Glomerular endothelial cell (primary cell): ENCODE data around the gene MALL. TPM values are rescaled to one million over a fixed set of nuclear protein-coding genes. Genes with fewer than 3 reads are reported as not detected.
"Not testable (repeated sequence)": the region's sequence is repeated elsewhere in the genome, so short reads cannot be mapped to it uniquely, and the experiment has no call there.

Experiments used
- DNase-seq: peaks from one replicate; pipeline ENCODE4 v3.0.0-alpha.2; 2011; ENCODE audit warnings: low read depth, low spot score; ENCODE audit errors: extremely low read depth
- total RNA-seq: library from RNA; depleted of rRNA; stranded (reverse); fragments of >200 nt; gene quantifications from 2 replicates; pipeline ENCODE4 v1.2.3, GENCODE V29; 2015

The MALL gene
- total RNA-seq, 1 donor from 2014 or later, result 94.9 TPM

DNA sequence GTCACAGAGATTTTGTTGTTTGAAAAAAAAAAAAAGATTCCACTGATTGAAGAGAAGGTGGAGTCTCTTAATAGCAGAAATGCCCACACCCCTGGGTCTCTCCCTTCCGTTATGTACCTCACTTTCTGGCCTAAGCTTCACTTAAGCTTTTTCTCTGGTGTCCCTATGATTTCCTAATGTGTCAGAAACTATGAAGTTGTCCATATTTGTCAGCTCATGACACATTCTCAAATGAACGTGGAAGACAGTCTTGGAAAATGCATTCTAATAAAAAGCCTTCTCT is 5.4 kb upstream of the MALL start:
- no peak for DNase-seq

DNA sequence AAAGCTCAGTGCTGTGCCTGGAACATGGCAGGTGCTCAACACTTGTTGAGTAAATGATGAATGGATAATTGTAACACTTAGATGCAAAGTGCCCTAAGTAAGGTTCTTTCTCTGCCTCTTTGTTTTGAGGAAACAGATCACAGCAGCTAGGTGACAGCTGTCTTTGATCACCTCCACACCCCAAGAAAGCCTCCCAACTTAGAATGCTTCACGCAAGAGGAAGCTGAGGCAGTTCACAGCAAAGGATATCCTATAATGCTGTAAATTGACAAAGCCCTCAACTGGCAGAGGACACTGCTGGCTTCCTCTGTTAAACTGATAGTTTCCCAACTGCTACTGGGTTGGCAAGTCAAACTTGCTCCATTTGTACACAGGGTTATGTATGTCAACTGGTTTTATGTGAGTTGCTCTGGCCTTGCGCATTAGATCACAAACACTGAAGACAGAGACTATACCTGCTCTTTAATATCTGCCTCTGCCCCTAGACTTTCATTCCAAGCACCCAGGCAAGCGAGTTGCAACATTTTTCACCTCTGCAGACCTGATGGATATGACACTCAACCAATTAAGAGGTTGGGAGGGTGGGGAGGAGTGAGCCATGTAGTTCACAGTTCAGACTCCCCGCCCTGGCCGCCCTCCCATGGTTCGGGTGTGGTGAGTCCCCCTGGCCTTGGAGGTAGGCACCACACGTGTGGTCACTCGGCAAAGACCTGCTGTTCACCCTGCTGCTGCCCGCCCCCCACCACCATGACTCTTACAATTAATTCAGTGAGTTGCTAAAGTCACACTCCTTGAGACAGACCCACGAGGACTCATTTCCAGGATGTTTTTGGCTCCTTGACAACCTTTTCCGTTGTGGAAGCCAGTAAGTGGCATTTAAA is 4.8 kb upstream of the MALL start:
- no peak for DNase-seq

- no peak for DNase-seq
Observed at GRCh38 chr2:110116033-110116710, 550 bp upstream of the MALL start.

DNA sequence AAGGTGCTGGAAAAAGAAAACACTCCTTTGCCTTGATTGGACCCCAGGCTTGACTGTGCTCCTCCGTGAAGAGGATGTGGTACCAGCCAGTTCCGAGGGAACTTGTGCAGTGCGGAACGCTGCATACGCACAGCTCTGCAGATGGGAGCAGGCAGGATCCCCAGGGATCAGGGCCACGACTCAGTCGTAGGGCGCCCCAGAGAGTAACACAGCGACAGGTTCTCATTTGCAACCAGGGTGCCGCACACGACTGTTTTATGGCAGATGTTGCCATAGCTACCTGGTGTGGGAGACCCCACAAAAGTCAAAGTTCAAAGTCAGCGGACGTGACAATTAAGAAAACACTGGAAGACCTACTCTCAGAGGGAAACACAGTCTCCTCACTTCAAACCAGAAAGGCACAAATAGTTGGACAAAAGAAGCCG is 779 bp downstream of the MALL start:
- DNase-seq, result no peak

- no peak for DNase-seq
Observed at GRCh38 chr2:110113961-110114591, 1.5 kb downstream of the MALL start.

DNA sequence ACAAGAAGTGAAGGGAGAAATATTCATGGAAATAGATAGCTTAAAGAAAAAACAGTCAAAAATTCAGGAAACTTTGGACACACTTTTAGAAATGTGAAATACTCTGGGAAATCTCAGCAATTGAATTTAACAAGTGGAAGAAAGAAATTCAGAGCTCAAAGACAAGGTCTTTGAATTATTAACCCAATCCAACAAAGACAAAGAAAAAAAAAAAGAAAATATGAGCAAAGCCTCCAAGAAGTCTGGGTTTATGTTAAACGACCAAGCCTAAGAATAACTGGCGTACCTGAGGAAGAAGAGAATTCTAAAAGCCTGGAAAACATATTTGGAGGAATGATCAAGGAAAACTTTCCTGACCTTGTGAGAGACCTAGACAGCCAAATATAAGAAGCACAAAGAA is 7.3 kb downstream of the MALL start:
- not testable (repeated sequence) for DNase-seq

- no peak for DNase-seq
Observed at GRCh38 chr2:110107092-110108079, 8.2 kb downstream of the MALL start.

- DNase-seq, result no peak
Observed at GRCh38 chr2:110106642-110107041, 9.0 kb downstream of the MALL start.

DNA sequence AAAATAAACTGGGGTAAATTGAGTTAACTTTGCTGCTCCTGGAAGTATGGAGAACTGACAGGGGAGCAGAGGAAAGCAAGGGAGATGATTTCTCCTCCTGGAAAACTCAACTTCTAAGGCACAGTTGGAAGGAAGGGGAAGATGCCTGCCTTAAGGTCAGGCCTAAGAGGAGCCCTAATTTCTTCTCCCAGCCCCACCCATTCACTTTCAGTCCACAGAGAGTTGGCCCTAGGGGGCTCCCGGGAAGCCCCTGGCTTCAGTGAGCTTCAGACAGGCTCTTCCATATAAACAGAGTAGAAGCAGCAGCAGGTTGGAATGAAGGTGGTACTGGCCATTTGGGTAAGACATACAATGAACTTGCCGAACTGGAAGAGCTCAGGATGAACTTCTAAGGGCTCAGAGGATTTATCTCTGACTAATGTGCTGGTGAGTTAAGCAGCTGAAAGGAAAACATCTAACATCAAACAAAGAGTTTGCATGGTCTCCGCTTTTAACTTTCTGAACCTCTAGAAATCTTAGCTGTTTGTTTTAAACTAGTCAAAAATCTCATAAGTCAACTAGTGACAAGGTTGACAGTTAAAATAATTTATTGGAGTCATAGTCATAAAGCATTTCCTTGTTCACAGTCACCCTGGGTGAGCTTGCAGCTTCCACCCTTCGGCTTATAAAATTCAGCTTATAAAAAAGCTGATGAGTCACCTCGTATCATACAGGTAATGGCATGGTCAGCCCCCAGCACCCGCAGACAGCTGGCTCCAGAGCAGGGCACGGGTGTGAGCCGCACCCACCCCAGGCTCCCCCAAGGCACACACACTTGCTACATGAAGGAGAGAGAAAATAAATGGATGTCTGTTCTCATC is 9.8 kb downstream of the MALL start:
- no peak for DNase-seq

DNA sequence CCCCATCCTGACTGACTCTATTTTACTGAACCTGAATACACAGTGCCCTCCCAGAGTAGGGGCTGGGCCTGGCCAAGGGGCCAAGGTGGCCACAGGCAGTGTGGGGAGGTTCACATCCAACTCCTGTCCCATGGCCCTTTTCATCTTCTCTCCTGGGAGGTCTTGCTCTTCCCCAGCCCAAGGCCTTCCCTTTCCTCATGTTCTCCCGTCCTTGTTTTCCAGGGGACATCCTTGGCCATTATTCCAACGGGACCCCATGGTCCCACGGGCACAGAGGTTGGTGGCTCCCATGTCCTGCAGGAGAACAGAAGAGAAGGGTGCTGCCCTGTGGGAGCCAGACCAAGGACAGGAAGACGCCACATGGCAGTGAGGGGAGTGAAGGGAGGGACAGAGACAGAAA is 10.4 kb downstream of the MALL start:
- DNase-seq, result no peak

GRCh38 chr2:110104025-110104771 is 11.4 kb downstream of the MALL start:
- DNase-seq, result no peak

- no peak for DNase-seq
Observed at GRCh38 chr2:110103061-110103961, 12.3 kb downstream of the MALL start.

DNA sequence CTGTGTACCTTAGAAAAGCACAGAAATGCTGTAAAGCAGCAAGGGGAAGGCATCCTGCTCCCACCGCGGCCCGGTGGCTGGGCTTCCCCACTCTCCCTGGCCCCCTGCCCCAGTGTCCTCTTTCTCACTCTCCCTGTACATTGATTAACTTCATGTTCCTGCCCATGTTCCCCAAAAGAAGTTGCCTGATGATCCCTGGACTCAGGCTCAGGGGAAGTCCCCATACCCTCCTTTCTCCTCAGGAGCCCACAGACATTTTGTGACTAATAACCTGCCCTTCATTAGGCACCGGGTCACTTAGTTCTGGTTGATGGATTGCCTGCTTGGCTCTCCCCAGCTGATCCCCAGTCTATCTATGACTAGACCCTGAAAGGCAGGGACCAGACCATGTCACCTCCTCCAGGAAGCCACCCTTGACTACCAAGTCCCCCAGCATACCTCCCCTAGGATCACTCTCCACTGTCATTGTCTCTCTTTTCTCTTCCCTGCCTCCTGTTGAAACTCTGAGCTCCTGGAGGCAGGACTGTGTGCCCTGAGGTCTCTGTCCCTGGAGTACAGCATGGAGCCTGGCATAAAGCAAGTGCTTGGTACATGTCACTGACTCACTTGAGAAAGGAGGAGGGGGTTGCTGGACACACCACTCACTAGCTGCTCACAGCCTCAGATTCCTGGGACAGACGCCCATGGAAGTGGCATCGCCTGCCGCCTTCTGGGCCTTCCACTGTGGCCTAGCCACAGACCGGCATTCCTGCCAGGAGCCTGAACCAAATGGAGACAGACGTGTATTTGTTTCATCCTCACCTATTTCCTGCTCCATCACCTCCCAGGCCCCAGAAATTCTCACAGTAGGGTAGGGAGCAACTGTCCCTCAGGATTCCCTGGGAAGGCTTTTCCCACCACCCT is 13.5 kb downstream of the MALL start:
- DNase-seq, result no peak

- peak; percentile 96 for DNase-seq
Observed at GRCh38 chr2:110101280-110101844, 14.3 kb downstream of the MALL start.

GRCh38 chr2:110100880-110101279 is 14.7 kb downstream of the MALL start:
- not testable (repeated sequence) for DNase-seq

DNA sequence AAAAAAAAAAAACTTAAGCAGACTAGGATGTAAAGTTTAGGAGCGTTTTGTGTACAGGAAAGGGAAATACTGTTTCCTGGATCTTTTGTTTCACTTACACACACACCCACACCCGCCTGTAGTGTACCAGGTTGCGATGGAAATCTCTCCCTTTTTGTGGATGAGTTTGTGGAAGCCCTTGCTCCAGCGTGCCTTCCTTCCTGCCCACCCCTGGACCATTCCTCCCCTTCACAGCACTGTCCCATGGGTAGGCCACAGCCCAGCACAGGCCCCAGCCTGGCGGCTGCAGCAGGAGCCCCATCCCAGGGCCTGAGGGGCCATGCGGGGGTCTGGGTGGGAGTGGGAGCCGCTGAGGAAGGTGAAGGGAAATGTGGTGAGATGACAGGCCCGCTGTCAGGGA is 15.1 kb downstream of the MALL start:
- no peak for DNase-seq
